Activated CD8-positive, alpha-beta memory T cell treated with anti-CD3 and anti-CD28 coated beads for 4 hours (primary cell): ENCODE data around the gene POLR2F.

Experiments used
- DNase-seq, 2 donors: peaks; one replicate each; pipeline ENCODE4 v3.0.0-alpha.2; 2020; ENCODE audit warnings: low read depth in 2 of 2

Gene POLR2F

DNA sequence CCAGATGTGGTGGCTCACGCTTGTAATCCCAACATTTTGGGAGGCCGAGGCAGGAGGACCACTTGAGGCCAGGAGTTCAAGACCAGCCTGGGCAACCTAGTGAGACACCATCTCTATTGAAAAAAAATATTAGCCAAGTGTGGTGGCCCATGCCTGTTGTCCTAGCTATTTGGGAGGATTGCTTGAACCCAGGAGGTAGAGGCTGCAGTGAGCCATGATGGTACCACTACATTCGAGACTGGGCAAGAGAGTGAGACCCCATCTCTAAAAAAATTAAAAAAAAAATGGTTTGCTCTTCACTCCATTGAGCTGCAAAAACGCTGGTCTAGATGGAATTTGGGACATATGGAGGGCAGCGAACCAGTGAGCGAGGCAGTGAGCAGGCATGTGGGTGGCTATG, 52.4 kb downstream of the POLR2F start:
- no peak for DNase-seq

DNA sequence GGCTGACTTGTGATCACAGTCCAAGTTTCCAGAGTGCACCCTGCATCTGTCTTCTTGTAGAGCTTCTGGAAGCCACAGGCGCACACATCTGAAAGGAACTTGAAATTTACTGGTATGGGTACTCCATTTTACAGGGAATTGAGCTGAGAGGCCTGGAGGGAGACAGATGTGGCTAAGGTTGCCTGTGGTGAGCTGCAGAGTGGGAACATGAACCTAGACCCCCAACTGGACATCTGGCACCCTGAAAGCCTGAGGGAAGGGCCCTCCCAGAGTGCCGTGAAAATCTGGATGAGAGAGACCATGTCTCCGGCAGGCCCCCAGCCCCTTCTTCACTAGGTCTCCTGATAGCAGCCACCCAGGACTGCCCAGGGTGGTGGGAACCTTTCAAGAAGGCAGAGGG, 53.4 kb downstream of the POLR2F start:
- no peak for DNase-seq

DNA sequence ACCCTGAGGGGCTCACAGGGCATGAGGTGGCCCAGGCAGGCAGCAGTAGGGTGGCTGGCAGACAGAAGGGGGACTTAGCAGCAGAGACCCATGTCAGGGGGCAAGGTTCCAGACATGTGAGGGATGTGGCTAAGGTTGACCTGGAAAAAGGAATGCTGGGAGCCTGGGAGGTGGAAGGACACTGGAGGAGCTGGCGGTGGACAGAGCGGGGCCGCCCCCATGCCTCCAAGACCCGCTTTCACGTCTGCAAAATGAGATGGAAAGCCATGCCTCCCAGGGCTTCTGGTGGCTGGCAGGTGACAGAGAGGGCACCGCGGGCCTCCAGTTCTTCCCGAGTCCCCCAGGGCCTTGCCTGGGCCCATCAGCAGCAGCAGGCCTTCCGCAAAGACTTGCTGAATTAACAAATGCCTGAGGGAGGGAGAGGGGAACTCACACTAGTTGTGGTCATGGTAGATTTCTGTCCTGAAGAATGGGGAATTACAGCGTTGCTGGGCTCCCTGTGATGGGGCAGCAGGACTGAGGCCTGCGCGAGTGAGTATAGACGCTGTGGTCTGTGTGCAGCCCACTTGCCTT, 53.9 kb downstream of the POLR2F start:
- no peak for DNase-seq

DNA sequence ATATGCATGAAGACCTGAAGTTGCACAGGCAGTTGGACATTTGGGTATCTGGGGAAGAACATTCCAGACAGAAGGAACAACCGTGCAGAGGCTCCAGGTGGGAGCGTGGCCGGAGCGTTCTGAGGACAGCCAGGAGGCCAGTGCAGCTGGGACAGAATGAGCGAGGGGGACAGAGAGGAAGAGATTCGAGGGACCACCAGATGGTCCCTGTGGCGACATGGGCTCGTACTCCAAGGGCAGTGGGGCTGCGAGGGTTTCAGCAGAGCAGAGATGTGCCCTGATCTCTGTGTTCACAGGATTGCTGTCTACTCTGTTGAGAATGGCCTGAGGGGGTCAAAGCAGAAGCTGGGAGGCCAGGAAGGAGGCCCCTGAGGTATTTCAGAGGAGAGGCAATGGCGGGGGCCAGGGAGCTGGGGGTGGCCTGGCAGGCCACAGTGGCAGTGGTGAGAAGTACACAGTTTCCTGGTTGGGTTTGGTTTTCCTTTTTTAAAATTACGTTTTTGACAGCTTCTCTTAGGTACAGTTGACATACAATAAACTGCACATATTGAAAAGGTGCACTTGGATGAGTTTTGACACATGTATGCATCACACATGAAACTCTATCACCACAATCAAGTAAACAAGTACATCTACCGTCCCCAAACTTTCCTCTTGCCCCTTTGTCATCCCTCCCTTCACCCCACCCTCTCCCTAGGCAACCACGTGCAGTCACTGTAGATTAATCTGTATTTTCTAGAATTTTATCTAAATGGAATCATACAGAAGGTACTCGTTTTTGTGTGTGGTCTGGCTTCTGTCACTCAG, 55.7 kb downstream of the POLR2F start:
- no peak for DNase-seq

DNA sequence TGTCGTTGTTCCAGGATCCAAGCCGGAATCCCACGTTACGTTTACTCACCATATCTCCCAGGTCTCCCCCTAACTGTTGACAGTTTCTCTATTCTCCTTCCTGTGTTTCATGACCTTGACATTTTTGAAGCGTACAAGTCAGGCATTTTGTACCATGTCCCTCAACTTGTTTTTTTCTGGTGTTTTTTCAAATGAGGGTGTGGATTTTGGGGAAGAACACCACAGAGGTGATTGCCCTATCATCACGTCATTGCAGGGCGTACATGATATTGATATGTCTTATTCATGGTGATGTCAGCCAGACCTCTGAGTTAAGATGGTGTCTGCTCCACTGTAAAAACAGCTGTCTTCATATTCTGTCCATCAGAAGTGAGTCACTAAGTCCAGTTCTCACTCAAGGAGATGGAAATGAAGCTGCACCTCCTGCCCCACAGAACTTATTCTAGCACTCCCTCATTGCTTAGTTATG, 59.1 kb downstream of the POLR2F start:
- DNase-seq, result no peak

DNA sequence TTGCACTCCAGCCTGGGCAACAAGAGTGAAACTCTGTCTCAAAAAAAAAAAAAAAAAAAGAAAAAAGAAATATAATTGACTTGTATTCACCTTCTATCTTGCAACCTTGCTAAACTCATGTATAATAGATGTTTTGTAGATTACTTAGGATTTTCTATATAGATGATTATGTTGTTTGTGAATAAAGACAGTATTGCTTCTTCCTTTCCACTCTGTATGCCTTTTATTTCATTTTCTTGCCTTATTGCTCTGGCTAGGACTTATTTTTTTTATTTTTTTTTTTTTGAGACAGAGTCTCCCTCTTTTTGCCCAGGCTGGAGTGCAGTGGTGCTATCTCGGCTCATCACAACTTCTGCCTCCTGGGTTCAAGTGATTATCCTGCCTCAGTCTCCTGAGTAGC, 60.6 kb downstream of the POLR2F start:
- DNase-seq, result no peak

DNA sequence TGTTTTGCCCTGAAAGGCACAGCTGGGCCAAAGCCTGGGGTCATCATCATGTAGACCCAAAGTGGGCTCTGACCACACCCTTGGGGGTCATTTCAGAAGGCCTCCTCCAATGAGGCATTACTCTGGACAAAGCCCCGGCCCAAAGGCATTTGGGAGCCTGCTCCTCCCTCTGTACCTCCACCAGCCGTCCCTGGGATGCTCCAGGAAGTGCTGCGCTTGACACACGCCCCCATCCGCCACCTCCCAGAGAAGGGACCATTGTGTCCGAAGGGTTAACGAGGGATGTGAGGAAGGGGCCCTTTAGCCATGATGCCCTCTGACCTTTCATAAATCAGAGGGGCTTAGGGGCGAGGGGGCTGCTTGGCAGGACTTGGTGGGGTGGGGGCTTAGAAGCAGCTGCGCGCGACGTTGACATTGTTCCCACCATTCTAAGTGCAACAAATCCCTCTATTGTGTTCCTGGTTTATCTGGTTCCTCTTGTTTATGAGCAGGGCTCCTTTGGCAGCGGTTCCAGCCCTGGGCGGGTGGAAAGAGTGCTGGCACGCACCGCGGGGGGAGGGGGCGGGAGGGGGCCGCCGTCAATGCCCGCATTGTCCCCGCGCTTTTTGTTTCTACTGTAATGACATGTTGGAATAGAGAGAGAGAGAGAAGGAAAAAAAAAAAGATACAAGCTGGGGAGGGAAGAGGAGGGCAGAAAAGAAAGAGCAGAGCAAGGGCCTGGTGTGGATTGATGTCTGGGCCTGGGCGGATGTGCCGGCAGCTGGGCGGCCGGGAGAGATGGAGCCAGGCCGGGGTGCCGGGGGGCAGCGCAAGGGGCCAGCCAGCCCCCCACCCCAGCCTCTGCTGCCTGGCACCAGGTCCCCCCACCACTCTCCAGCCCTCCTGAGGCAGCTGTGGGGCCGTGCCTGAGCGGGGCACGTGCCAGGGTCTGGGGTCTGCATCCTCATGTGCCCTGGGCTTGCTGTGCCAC, 63.0 kb downstream of the POLR2F start:
- DNase-seq, result no peak

DNA sequence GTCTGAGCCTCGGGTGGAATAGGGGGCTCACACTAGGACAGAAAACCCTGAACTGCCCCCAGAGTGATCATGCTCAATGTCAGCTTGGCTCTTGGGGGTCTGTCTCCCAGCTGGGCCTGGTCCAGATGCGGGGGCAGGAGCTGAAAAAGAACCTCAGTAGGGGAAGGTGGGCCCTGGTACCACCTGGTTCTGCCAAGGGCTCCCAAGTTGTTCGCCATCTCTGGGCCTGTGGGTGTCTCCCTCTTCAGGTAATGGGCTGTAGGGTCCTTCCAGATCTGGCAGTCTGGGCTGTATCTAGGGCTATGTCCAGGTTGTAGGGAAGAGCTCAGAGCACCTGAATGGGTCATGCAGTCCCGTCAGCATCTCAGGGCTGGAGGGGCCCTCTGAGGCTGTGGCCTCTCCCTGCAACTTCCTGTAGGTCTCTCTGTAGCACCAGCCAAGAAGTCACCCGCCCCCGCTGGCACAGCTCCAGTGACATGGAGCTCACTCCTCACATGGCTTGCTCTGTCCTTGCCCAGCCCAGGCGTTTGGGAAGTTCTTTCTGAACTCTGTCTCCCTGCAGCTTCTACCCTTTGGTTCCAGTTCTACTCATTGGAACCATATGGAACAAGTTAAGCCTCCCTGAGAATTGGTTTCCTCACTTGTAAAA, 63.9 kb downstream of the POLR2F start:
- no peak for DNase-seq

DNA sequence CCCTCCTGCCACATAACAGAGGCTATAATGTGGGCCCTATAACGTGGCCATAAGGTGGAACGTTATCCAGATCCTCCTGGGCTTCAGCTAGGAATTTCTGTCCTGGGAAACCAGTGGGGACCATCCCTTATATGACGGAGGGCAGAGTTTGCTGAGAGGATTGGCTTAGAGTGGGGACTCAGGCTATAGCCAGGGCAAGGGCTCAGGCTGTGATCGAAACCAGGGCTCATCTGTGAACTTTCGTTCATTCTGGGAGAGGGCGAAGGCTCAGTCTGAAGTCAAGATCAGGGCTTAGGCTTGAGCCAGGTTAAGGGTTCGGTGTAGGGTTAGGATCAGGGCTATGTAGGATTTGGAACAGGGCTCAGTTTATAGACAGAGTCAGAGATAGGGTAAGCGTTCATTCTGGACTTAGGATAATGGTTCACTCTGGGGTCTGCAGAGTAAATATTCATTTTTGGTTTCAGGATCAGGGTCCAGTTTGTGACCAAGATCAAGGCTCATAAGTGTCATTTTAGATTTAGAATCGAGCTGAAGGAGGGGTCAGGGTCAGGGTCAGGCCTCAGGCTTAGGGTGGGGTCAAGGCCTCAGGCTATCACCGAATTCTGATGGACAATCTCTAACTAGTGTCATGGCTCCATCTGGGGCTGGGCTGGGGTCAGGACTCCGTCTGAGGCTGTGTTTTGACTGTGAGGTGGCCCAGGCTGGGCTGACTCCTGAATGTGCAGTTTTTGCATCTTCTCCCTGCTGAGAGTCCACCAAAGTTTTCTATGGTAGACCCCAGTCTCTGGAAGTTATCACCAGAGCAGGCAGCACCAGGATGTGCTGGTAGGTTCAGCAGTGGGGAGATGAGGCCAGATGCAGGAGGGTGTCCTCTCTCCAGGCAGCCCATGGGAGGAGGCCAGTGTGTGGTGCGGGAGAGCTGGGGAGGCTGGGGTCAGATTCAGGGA, 64.7 kb downstream of the POLR2F start:
- DNase-seq, result no peak
